GM21737 (cell line): ENCODE measurements around the gene PEAK1.
"Not testable (repeated sequence)": the region's sequence is repeated elsewhere in the genome, so short reads cannot be mapped to it uniquely, and the experiment has no call there.

Experiments
- ATAC-seq: cut with Tn5 transposase; IDR thresholded peaks from one replicate; pipeline ENCODE4 v1.9.1; 2021; ENCODE audit warnings: mild to moderate bottlenecking, moderate library complexity; ENCODE audit not compliant: unreplicated experiment

The PEAK1 gene

DNA sequence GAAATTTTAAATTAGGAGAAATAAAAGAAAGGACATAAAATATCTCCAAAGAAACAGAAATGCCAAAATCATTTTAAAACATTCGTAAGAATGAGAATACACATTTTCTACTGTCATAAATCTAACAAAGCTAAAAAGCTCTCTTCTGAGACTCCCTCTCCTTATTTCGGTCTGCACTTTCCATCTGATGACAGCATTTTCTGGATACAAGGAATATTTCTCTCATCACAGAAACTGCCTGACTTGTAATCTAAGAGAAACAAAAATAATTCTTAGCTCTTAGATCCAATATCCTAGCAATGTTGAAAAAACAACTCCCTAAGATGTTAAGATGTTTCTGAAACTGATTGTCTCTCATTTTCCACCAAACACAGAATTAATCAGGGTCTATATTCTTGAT lies 93.5 kb downstream of the PEAK1 start:
- ATAC-seq = no peak

- no peak for ATAC-seq
Measured at GRCh38 chr15:77312523-77312922, 107.4 kb downstream of the PEAK1 start.

DNA sequence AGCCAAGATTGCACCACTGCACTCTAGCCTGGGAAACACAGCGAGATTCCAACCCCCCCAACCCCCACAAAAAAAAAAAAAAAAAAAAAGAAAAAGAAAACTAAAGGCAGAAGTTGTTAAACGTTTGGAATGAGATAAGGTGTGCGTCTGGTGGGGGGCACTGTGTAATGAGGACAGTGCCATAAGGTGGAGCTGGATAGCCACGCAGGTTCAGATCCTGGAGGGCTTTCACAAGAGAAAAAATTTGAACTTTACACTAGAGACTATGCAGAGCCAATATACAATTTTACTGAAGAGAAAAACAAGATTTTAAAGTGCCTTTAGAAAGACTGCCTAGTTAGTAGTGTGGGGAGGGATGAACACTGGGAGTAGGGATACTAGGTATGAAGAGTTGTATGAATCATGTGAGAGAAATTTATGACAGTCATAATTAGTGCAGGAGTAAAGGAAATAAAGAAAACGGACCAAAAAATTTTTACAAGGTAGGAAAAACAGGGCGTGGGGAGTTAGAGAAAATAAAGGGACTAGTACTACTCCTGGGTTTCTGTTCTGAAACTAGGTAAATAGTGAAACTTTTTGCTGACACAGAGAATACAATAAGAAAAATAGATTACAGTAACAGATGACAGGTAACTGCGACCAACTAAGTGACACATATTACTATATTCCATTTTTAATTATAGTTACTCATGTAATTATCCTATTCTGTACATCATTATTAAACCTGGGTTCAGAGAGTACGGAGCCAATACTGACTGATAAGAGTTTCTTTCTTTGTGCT lies 108.1 kb downstream of the PEAK1 start:
- no peak for ATAC-seq

DNA sequence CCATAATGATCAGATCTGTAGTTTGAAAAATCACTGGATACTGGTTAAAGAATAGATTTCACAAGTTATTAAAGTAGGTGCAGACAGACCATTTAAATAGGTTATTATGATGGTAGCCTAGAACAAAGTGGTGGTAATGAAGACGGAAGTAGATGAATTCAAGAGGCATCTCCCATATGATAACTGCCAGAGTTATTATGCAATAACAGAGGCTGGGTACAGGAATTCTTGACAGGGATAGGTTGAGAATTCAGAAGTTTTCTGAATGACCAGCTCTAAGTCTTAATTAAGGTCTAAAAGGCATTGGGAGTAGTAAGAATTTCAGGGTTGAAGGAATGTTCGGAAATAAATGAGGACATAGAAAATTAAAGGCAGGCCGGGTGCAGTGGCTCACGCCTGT lies 108.9 kb downstream of the PEAK1 start:
- no peak for ATAC-seq

DNA sequence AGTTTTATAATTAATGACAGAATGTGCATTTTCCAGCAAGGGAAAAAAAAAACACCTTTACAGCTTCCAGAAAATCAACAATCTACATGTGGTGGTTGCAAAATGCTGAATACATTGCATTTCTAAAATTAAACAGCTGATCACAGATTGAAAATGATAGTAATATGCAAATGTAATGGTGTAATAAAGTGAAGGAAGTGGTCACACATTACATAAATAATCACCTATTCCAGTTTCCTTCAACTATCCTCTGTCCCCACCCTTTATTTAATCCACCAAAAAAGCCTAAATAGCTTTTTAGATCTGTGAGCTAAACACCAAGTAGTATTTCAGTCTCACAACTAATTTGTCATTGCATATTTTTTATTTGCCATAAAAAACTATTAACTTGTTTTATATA lies 110.5 kb downstream of the PEAK1 start:
- ATAC-seq = no peak

DNA sequence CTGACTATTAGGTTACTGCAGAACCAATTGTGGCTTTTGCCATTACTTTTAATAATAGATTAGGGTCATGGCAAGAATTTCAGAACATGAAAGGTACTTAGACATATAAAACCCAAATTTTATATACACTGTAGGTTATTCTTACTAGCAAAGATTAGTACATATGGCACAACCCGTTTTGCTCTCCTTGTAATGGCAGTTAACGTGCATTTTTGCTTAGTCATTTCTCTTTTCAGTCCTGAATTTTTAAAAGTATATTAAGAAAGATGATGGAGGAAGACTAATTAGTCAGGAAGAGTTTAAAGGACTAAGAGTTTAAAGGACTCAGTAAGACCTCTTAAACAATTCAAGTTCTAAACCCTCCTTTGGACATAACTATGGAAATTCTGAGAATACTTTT lies 114.0 kb downstream of the PEAK1 start:
- no peak for ATAC-seq

- no peak for ATAC-seq
Measured at GRCh38 chr15:77296773-77297337, 123.0 kb downstream of the PEAK1 start.

GRCh38 chr15:77295446-77295845 lies 124.5 kb downstream of the PEAK1 start:
- no peak for ATAC-seq

- no peak for ATAC-seq
Measured at GRCh38 chr15:77292969-77293558, 126.8 kb downstream of the PEAK1 start.

DNA sequence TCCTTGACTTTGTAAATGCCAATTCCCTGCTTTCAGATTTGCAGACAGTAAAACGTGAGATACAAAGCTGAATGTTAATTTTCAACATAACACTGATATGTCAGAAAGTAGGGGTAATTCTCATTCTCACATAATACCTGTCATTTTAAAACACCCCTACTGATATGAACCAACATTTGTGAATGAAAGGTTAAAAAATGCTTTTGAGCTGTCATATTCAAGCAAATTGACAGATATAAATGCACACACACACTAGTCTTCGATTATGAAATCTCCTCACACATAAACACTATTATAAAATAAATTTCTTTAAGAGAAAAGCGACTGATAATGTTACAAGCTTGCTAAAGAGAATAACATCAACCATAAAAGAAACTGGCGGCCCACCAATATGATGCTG lies 128.8 kb downstream of the PEAK1 start:
- ATAC-seq = no peak

GRCh38 chr15:77287385-77287784 lies 132.5 kb downstream of the PEAK1 start:
- no peak for ATAC-seq

GRCh38 chr15:77285057-77285997 lies 134.6 kb downstream of the PEAK1 start:
- no peak for ATAC-seq

DNA sequence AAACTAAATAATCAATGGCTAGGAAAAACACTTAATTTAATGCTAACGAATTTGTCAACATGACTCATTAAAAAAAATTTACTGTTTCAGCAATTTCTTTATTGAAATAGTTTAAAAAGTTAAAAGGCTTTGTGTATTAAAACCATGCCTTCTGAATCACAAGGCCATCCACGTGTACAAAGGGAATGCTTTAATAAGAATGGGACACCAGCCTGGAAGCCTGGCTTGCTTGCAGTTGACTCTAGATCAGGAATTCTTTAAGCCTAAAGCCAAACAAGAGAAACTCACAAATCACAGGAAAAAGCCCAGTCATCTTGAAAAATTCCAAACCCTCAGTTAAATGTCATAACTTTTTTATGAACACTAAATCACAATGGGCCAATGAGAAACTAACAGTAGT lies 137.6 kb downstream of the PEAK1 start:
- ATAC-seq = no peak

DNA sequence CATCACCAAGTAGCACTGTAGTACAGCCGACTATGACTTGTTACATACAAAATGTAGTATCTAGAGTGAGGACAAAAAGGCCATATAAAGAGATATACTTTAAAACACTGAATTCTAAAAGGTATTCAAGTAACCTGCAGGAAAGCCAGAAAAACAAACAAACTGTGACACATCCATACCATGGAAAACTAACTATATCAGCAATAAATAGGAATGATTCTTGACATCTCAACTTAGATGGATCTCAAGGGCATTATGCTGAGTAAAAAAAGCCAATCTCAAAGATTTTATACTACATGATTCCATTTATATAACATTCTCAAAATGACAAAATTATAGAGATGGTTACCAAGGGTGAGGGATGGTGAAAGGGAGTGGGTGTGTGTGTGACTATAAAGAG lies 143.0 kb downstream of the PEAK1 start:
- ATAC-seq = no peak

GRCh38 chr15:77276096-77276495 lies 143.8 kb downstream of the PEAK1 start:
- ATAC-seq = no peak

DNA sequence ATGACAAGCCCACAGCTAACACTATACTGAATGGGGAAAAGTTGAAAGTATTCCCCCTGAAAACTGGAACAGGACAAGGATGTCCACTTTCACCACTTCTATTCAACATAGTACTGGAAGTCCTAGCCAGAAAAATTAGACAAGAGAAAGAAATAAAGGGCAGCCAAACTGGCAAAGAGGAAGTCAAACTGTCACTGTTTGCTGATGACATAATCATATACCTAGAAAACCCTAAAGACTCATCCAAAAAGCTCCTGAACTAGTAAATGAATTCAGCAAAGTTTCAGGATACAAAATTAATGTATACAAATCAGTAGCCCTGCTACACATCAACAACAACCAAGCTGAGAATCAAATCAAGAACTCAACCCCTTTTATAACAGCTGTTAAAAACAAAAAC lies 146.8 kb downstream of the PEAK1 start:
- not testable (repeated sequence) for ATAC-seq

- ATAC-seq = no peak
Measured at GRCh38 chr15:77266708-77267386, 153.1 kb downstream of the PEAK1 start.

DNA sequence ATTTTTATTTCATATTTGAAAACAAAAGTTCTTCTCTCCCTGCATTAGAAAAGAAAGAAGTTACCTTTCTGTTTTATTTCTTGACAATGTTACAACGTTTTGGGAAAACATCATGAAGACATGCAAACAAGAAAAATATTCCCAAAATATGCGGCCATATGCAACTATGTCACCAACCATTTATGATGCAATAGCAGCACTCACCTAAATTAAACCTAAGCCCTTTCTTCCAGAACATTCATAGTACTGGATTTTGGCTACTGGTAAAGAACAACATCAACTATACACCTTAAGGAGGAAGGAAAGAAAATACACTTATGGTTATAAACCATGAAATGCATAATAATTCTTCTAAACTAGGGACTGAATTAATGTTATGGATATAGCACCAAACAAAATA lies 164.5 kb downstream of the PEAK1 start:
- no peak for ATAC-seq

GRCh38 chr15:77251662-77252061 lies 168.2 kb downstream of the PEAK1 start:
- ATAC-seq = no peak

DNA sequence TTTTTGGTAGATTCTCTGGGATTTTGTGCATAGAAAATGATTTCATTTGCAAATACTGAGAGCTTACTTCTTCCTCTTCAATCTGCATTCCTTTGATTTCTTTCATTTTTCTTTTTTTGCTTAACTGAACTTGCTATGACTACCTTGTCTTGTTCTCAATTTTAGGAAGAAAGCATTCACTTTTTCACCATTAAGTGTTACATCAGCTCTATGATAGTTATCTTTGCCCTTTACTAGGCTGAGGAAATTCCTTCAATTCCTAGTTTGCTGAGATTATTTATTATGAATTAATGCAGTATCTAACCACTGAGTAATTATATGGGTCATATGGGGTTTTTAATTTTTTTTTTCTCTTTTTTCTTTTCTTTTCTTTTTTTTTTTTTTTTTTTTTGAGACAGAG lies 172.8 kb downstream of the PEAK1 start:
- ATAC-seq = no peak
